ENCODE data around the gene GRAP2. TPM values are rescaled to one million over a fixed set of nuclear protein-coding genes. Genes with fewer than 3 reads are reported as not detected.
A peak's percentile ranks its signal among the peaks of the same experiment; 100 is the strongest.

GRAP2 gene
- total and polyA plus RNA-seq, 4 donors = 1.9 to 6.9 (median 4.2) TPM

DNA sequence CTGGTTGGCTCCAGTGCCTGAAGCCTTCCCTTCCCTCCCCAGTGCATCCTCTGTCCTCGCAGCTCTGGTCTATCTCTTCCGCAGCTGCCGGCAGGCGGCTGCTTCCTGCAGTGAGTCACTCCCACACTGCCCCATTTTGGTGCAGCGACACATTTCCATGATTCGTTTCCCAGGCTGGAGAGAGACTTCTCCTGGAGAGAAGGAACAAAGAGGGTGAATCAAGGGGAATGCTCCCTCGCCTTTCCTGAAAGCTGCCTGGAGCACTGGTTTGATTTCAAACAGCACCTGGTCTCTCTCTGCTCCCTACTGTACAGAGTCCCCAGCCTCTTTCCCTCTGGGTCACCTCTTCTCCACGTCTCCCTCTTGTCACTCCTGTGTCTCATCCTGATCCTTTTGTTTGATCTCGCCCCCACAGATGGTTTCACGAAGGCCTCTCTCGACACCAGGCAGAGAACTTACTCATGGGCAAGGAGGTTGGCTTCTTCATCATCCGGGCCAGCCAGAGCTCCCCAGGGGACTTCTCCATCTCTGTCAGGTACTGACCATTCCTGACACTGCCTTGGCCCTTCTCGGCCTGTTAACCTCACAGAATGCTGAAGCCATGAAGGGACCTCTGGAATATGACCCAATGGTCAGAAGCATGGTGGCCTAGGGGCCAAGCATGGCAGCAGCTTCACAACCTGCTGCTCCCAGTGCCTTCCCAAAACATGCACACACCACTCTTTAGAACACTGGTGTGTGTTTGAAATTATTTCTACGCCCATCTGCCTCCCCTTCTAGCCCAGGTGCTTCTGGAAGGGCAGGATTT lies 59.0 kb downstream of the GRAP2 start, which contains the start of gene TMA7B:
TSS of gene TMA7B (plus strand) at position 758 of the 808 bp plus-strand sequence. CDS start 3,978 bp downstream, outside the sequence.
- TF ChIP-seq, protein P1, sequence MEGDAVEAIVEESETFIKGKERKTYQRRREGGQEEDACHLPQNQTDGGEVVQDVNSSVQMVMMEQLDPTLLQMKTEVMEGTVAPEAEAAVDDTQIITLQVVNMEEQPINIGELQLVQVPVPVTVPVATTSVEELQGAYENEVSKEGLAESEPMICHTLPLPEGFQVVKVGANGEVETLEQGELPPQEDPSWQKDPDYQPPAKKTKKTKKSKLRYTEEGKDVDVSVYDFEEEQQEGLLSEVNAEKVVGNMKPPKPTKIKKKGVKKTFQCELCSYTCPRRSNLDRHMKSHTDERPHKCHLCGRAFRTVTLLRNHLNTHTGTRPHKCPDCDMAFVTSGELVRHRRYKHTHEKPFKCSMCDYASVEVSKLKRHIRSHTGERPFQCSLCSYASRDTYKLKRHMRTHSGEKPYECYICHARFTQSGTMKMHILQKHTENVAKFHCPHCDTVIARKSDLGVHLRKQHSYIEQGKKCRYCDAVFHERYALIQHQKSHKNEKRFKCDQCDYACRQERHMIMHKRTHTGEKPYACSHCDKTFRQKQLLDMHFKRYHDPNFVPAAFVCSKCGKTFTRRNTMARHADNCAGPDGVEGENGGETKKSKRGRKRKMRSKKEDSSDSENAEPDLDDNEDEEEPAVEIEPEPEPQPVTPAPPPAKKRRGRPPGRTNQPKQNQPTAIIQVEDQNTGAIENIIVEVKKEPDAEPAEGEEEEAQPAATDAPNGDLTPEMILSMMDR (IDR thresholded peaks at IDR 0.05; ENCODE audit: control extremely low read depth, extremely low read depth) = no peak
- WGBS, 2 donors = 57 to 64% methylated on average over 14 of the region's 14 CpGs
- peak within 1 kb of the TSS in 1 of 2 donors; percentile 10 for H3K27ac ChIP-seq (ENCODE audit: low read depth in 1 of 2, low read length in 1 of 2)

DNA sequence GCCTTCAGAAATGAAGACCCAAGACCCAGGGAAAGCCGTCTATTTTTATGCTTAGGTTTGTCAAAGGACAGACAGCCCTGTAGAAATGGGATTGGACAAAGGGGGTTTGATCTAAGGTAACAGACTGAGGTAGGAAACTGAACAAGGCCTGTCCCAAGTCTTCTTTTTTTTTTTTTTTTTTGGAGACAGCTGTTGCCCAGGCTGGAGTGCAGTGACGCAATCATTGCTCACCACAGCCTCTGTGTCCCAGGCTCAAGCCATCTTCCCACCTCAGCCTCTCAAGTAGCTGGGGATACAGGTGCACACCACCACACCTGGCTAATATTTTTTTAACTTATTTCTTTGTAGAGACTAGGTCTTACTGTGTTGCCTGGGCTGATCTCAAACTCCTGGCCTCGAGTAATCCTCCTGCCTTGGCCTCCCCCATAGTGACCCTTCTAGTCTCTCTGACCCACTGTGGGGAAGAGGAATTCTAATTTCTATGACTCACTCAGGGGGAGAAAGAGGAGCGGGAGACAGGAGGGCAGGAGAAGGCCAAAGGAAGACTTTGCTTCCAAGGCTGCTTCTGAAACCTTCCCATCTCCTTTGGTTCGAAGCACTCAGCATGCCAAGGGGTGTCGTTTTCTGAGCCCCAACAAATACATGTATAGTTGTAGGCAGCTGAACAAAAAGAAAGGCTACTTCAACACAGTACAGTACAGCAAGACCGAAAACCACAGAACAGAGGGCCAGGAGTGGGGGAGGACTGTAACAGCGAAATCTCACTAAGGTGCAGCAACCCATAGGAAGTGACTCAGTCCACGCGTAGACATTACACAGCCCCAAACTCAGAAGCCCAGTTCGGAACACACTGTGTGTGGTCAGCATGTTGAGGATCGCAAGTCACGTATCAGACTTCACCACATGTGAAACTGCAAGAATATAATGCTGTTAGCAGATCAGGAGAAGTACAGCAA lies 60.2 kb downstream of the GRAP2 start:
- no peaks in the 10 kb centered on the region for H3K36me3 ChIP-seq (ENCODE audit: control insufficient read depth in 4 of 4, insufficient read depth in 4 of 4, low read length in 4 of 4)
- TF ChIP-seq, protein P1 (IDR thresholded peaks at IDR 0.05; ENCODE audit: control extremely low read depth, extremely low read depth) = no peak
- no peaks in the 10 kb centered on the region for H3K4me1 ChIP-seq (ENCODE audit: control insufficient read depth in 5 of 5, insufficient read depth in 5 of 5, low read length in 5 of 5)
- DNase-seq = no peak
- 57 to 73% methylated on average over 13 of the region's 13 CpGs for WGBS, 2 donors
- H3K4me3 ChIP-seq = no peak overlapping the region
- H3K9me3 ChIP-seq (ENCODE audit: control insufficient read depth in 4 of 4, insufficient read depth in 3 of 4, low read length in 3 of 4) = no peaks in the 10 kb centered on the region
- H3K27me3 ChIP-seq (ENCODE audit: control insufficient read depth in 3 of 3, insufficient read depth in 3 of 3, low read length in 2 of 3) = peaks cover 0 to 12% (median 10%) of the 10 kb centered on the region in 3 donors
- H3K9ac ChIP-seq (ENCODE audit: insufficient read depth in 1 of 2, low read length in 2 of 2) = no peak overlapping the region
- peak; percentile 53 for ATAC-seq (ENCODE audit: insufficient read depth, low FRiP score)
- H3K27ac ChIP-seq (ENCODE audit: low read depth in 1 of 2, low read length in 1 of 2) = peak overlapping the region in 1 of 2 donors; percentile 10

More for the DNA sequence above, 59.0 kb downstream of the GRAP2 start, which contains the start of gene TMA7B:
- ATAC-seq (ENCODE audit: insufficient read depth, low FRiP score) (no peak), DNase-seq (peak in 2 of 3 donors; percentile 22 to 51)
- Histone ChIP-seq H3K36me3 (ENCODE audit: control insufficient read depth in 4 of 4, insufficient read depth in 4 of 4, low read length in 4 of 4) (no peaks in the 10 kb centered on the region), H3K9me3 (ENCODE audit: control insufficient read depth in 4 of 4, insufficient read depth in 3 of 4, low read length in 3 of 4) (no peaks in the 10 kb centered on the region), H3K27me3 (ENCODE audit: control insufficient read depth in 3 of 3, insufficient read depth in 3 of 3, low read length in 2 of 3) (peaks cover 0 to 6% (median 5%) of the 10 kb centered on the region in 3 donors), H3K4me1 (ENCODE audit: control insufficient read depth in 5 of 5, insufficient read depth in 5 of 5, low read length in 5 of 5) (peaks cover 0 to 2% (median 0%) of the 10 kb centered on the region in 5 donors), H3K4me3 (no peak within 1 kb of the TSS), H3K9ac (ENCODE audit: insufficient read depth in 1 of 2, low read length in 2 of 2) (no peak within 1 kb of the TSS)

DNA sequence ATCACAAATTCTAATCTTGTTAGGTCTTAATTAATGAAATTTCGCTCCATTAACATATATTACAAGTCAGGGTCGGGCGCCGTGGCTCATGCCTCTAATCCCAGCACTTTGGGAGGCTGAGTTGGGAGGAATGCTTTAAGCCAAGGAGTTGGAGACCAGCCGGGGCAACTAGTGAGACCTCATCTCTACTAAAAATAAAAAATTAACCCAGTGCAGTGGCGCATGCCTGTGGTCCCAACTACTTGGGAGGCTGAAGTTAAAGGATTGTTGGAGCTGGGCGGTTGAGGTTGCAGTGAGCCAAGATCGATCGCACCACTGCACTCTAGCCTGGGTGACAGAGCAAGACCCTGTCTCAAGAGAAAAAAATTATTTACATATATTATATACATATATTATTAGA lies 61.2 kb downstream of the GRAP2 start:
- DNase-seq = no peak
- Histone ChIP-seq H3K9ac (ENCODE audit: insufficient read depth in 1 of 2, low read length in 2 of 2) (no peak overlapping the region), H3K27ac (ENCODE audit: low read depth in 1 of 2, low read length in 1 of 2) (no peak overlapping the region), H3K36me3 (ENCODE audit: control insufficient read depth in 4 of 4, insufficient read depth in 4 of 4, low read length in 4 of 4) (no peaks in the 10 kb centered on the region), H3K4me1 (ENCODE audit: control insufficient read depth in 5 of 5, insufficient read depth in 5 of 5, low read length in 5 of 5) (no peaks in the 10 kb centered on the region), H3K9me3 (ENCODE audit: control insufficient read depth in 4 of 4, insufficient read depth in 3 of 4, low read length in 3 of 4) (no peaks in the 10 kb centered on the region), H3K27me3 (ENCODE audit: control insufficient read depth in 3 of 3, insufficient read depth in 3 of 3, low read length in 2 of 3) (peaks cover 0 to 12% (median 10%) of the 10 kb centered on the region in 3 donors), H3K4me3 (no peak overlapping the region)
- WGBS, 2 donors = 91 to 97% methylated on average over 9 of the region's 9 CpGs
- ATAC-seq (ENCODE audit: insufficient read depth, low FRiP score) = no peak
- TF ChIP-seq, protein P1 (IDR thresholded peaks at IDR 0.05; ENCODE audit: control extremely low read depth, extremely low read depth) = no peak

All from lung (tissue), 12 donors.